Nephron progenitor cell (in vitro differentiated cells): ENCODE results near the gene PLCL1.

Experiments
- DNase-seq: peaks from one replicate; pipeline ENCODE4 v3.0.0; 2021
- H3K27ac Mint-ChIP-seq: 2 replicates; pipeline ENCODE4 v1.8.0; 2021; ENCODE audit warnings: mild to moderate bottlenecking, moderate library complexity, mixed read lengths
- H3K27me3 Mint-ChIP-seq: 2 replicates; pipeline ENCODE4 v1.8.0; 2021; ENCODE audit warnings: mild to moderate bottlenecking, low read depth, mixed read lengths; ENCODE audit not compliant: poor library complexity
- H3K36me3 Mint-ChIP-seq: 2 replicates; pipeline ENCODE4 v1.8.0; 2021; ENCODE audit warnings: low read depth, mixed read lengths
- H3K4me1 Mint-ChIP-seq: 2 replicates; pipeline ENCODE4 v1.8.0; 2021; ENCODE audit warnings: mixed read lengths
- H3K4me3 Mint-ChIP-seq: 2 replicates; pipeline ENCODE4 v1.8.0; 2021; ENCODE audit warnings: mild to moderate bottlenecking, moderate library complexity, mixed read lengths
- H3K9me3 Mint-ChIP-seq: 2 replicates; pipeline ENCODE4 v1.8.0; 2021; ENCODE audit warnings: mild to moderate bottlenecking, moderate library complexity, mixed read lengths
- CTCF ChIP-seq: fragments of 200-600 bp; sonication (generic); IDR thresholded peaks from 2 replicates; pipeline ENCODE4 v1.5.0; 2021; ENCODE audit warnings: antibody characterized with exemption

Gene PLCL1

GRCh38 chr2:197804049-197804757 lies at the start of gene PLCL1:
TSS of gene PLCL1 (plus strand) at chr2:197804593.
- Mint-ChIP-seq H3K27ac (no peak within 1 kb of the TSS), H3K4me3 (peak within 1 kb of the TSS; percentile 92), H3K9me3 (no peaks in the 10 kb centered on the region), H3K27me3 (peaks cover 50% of the 10 kb centered on the region), H3K4me1 (peaks cover 23% of the 10 kb centered on the region), H3K36me3 (no peaks in the 10 kb centered on the region)
- DNase-seq = peak; percentile 92
- TF ChIP-seq CTCF = no peak

GRCh38 chr2:197759013-197759412 lies 45.4 kb upstream of the PLCL1 start:
- Mint-ChIP-seq H3K36me3 (no peaks in the 10 kb centered on the region), H3K4me3 (no peak overlapping the region), H3K4me1 (no peaks in the 10 kb centered on the region), H3K27ac (no peak overlapping the region), H3K9me3 (peaks cover 43% of the 10 kb centered on the region), H3K27me3 (peaks cover 4% of the 10 kb centered on the region)
- no peak for TF ChIP-seq CTCF
- no peak for DNase-seq

GRCh38 chr2:197759625-197760292 lies 44.6 kb upstream of the PLCL1 start:
- TF ChIP-seq CTCF = no peak
- H3K4me3 Mint-ChIP-seq = no peak overlapping the region

GRCh38 chr2:197760293-197760657 lies 44.1 kb upstream of the PLCL1 start:
- H3K36me3 Mint-ChIP-seq = no peaks in the 10 kb centered on the region
- no peak for DNase-seq
- H3K27ac Mint-ChIP-seq = no peak overlapping the region
- H3K4me1 Mint-ChIP-seq = no peaks in the 10 kb centered on the region
- no peaks in the 10 kb centered on the region for H3K27me3 Mint-ChIP-seq
- H3K9me3 Mint-ChIP-seq = peaks cover 36% of the 10 kb centered on the region
- no peak for TF ChIP-seq CTCF
- H3K4me3 Mint-ChIP-seq = no peak overlapping the region

More at GRCh38 chr2:197759625-197760292, 44.6 kb upstream of the PLCL1 start:
- Mint-ChIP-seq H3K4me1 (no peaks in the 10 kb centered on the region), H3K36me3 (no peaks in the 10 kb centered on the region), H3K27me3 (peaks cover under 1% of the 10 kb centered on the region), H3K9me3 (peaks cover 38% of the 10 kb centered on the region), H3K27ac (no peak overlapping the region)
- DNase-seq = no peak

- peaks cover 5% of the 10 kb centered on the region for H3K27me3 Mint-ChIP-seq
- H3K4me3 Mint-ChIP-seq = no peak overlapping the region
Observed at GRCh38 chr2:197777823-197778407, 26.5 kb upstream of the PLCL1 start.

More at GRCh38 chr2:197777823-197778407, 26.5 kb upstream of the PLCL1 start:
- H3K4me1 Mint-ChIP-seq = no peaks in the 10 kb centered on the region
- TF ChIP-seq CTCF = peak; percentile 85
- H3K9me3 Mint-ChIP-seq = no peaks in the 10 kb centered on the region
- no peaks in the 10 kb centered on the region for H3K36me3 Mint-ChIP-seq
- DNase-seq = peak; percentile 22
- no peak overlapping the region for H3K27ac Mint-ChIP-seq
